Suprapubic skin (tissue), 3 donors: ENCODE data around the gene PGAM4.

ENCODE experiments used
- POLR2AphosphoS5 ChIP-seq, 3 donors: sonication (generic); formaldehyde crosslinking; IDR thresholded peaks; one replicate each; pipeline ENCODE4 v1.6.1; 2017; ENCODE audit warnings: antibody characterized with exemption in 3 of 3
- TF ChIP-seq, protein P1 (sequence below), 2 donors: fragments of 200-600 bp in 1 of 2; fragments of 450-650 bp in 1 of 2; sonication (generic) in 1 of 2; IDR thresholded peaks; one replicate each; pipeline ENCODE4 v1.5.1; 2016 to 2019; ENCODE audit warnings: antibody characterized with exemption in 2 of 2, mild to moderate bottlenecking in 1 of 2, moderate library complexity in 1 of 2

DNA sequence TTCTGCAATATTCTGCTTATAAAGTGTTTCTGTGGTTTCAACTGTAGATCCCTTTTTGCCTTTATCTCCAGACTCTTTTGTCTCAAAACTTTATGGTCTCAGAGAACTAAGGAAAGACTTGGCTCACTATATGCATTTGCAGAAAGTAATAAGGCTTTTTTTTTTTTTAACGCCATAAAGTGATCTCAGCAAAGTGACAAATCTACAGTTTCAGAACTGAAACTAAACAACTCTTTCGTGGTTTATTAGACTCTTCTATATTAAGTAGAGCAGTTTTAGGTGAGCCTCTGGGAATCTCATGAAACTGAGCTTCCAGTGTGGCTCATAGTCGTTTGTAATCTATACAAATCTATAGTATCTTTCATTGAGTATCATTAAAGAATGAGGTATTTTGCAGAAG is 43.7 kb downstream of the PGAM4 start:
- TF ChIP-seq, protein P1, sequence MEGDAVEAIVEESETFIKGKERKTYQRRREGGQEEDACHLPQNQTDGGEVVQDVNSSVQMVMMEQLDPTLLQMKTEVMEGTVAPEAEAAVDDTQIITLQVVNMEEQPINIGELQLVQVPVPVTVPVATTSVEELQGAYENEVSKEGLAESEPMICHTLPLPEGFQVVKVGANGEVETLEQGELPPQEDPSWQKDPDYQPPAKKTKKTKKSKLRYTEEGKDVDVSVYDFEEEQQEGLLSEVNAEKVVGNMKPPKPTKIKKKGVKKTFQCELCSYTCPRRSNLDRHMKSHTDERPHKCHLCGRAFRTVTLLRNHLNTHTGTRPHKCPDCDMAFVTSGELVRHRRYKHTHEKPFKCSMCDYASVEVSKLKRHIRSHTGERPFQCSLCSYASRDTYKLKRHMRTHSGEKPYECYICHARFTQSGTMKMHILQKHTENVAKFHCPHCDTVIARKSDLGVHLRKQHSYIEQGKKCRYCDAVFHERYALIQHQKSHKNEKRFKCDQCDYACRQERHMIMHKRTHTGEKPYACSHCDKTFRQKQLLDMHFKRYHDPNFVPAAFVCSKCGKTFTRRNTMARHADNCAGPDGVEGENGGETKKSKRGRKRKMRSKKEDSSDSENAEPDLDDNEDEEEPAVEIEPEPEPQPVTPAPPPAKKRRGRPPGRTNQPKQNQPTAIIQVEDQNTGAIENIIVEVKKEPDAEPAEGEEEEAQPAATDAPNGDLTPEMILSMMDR (IDR thresholded peaks at IDR 0.05), result no peak
- TF ChIP-seq POLR2AphosphoS5 (IDR thresholded peaks at IDR 0.05), result no peak
